K562 (cell line): ENCODE data around the gene ZNF668. TPM values are rescaled to one million over a fixed set of nuclear protein-coding genes. Genes with fewer than 3 reads are reported as not detected.

Source experiments
- ATAC-seq: fragments of 200-7000 bp; cut with Tn5 transposase; 3 replicates; pipeline ENCODE4 v1.9.1; 2020; ENCODE audit warnings: moderate library complexity
- BruUV-seq: library from RNA; stranded (reverse); fragments of 400-500 nt; replicated peaks from 2 replicates; lab custom pipeline; 2021; lab: Mats Ljungman, UMichigan
- CTCF ChIA-PET: fragments of 300-600 bp; formaldehyde crosslinking; extraction: SDS; loops from one replicate; lab custom pipeline; 2021; ENCODE audit warnings: low intra/inter-chr PET ratio; lab: Yijun Ruan, JAX
- POLR2A ChIA-PET: fragments of 300-600, 350-650 bp; sonication (Branson Sonifier 250); formaldehyde crosslinking; extraction: SDS; loops from one replicate; lab custom pipeline; 2021; ENCODE audit warnings: antibody characterized with exemption, inconsistent platforms; lab: Yijun Ruan, JAX
- DNase-seq, 4 experiments: peaks; one replicate each; pipeline versions ENCODE4 v3.0.0 to v3.0.0-alpha.2; 2011 to 2018; ENCODE audit warnings: low spot score in 3 of 4, mixed read lengths in 3 of 4; ENCODE audit errors: extremely low read depth in 1 of 4
- FAIRE-seq: peaks from 2 replicates; lab custom pipeline; 2011; peaks lifted over from hg19 to GRCh38; lab: Jason Lieb, UNC
- H2AFZ ChIP-seq: 2 replicates; pipeline ENCODE4 v1.6.0; 2011; ENCODE audit warnings: low read depth, low read length, control low read depth, inconsistent platforms
- H3K27ac ChIP-seq: fragments of 200-600 bp; 3 replicates; pipeline ENCODE4 v1.8.0; 2011; ENCODE audit warnings: low read depth, mild to moderate bottlenecking, control low read depth, inconsistent platforms, low read length, moderate library complexity, mixed read lengths; ENCODE audit errors: extremely low read depth
- H3K27me3 ChIP-seq, 2 experiments: fragments of 300-600 bp in 1 of 2; 2 replicates in 1 of 2; 3 replicates in 1 of 2; pipeline versions ENCODE4 v1.6.0 to v1.8.0; 2011; ENCODE audit warnings: inconsistent platforms in 2 of 2, low read length in 2 of 2, mild to moderate bottlenecking in 1 of 2, mixed read lengths in 1 of 2, moderate library complexity in 1 of 2; ENCODE audit not compliant: control insufficient read depth in 2 of 2, insufficient read depth in 2 of 2
- H3K36me3 ChIP-seq: fragments of 300-600 bp; 3 replicates; pipeline ENCODE4 v1.8.0; 2011; ENCODE audit warnings: mild to moderate bottlenecking, low read length, inconsistent platforms; ENCODE audit not compliant: control insufficient read depth, insufficient read depth
- H3K4me1 ChIP-seq, 2 experiments: fragments of 200-600 bp in 1 of 2; replicated peaks in 1 of 2; 2 replicates in 1 of 2; 3 replicates in 1 of 2; pipeline versions ENCODE4 v1.5.1 to v1.8.0; 2011; ENCODE audit warnings: inconsistent platforms in 2 of 2, low read length in 2 of 2, mild to moderate bottlenecking in 1 of 2, mixed read lengths in 1 of 2, moderate library complexity in 1 of 2; ENCODE audit not compliant: control insufficient read depth in 2 of 2, insufficient read depth in 2 of 2
- H3K4me2 ChIP-seq: 2 replicates; pipeline ENCODE4 v1.6.1; 2011; ENCODE audit warnings: low read length, control low read depth, inconsistent platforms, mixed read lengths; ENCODE audit not compliant: insufficient read depth
- H3K4me3 ChIP-seq: fragments of 200-600 bp; sonication (generic), shearing (Covaris generic); 2 replicates; pipeline ENCODE4 v1.5.1; 2016; ENCODE audit warnings: control low read depth, inconsistent platforms
- H3K79me2 ChIP-seq: fragments of 200-600 bp; 3 replicates; pipeline ENCODE4 v1.8.0; 2011; ENCODE audit warnings: low read length, inconsistent platforms; ENCODE audit not compliant: control insufficient read depth, insufficient read depth
- H3K9ac ChIP-seq, 2 experiments: 2 replicates each; pipeline versions ENCODE4 v1.6.0 to v1.6.1; 2011; ENCODE audit warnings: low read depth in 2 of 2, low read length in 2 of 2, control low read depth in 1 of 2, inconsistent platforms in 1 of 2, mild to moderate bottlenecking in 1 of 2, mixed read lengths in 1 of 2; ENCODE audit not compliant: insufficient read depth in 1 of 2
- H3K9me1 ChIP-seq: one replicate; pipeline ENCODE4 v1.6.0; 2011; ENCODE audit warnings: inconsistent platforms, mild to moderate bottlenecking, low read length, moderate library complexity; ENCODE audit not compliant: control insufficient read depth, insufficient read depth
- H3K9me3 ChIP-seq: replicated peaks from 2 replicates; pipeline ENCODE4 v1.5.1; 2011; ENCODE audit warnings: low read depth, low read length, inconsistent platforms; ENCODE audit not compliant: control insufficient read depth, insufficient read depth
- H4K20me1 ChIP-seq: replicated peaks from 2 replicates; pipeline ENCODE4 v1.6.1; 2011; ENCODE audit warnings: low read length, inconsistent platforms, mixed read lengths; ENCODE audit not compliant: control insufficient read depth, insufficient read depth
- ARNT ChIP-seq, 2 experiments: fragments of 450-650 bp; IDR thresholded peaks; 2 replicates each; pipeline ENCODE4 v1.6.1; 2016; ENCODE audit warnings: mild to moderate bottlenecking in 1 of 2
- MCM2 ChIP-seq: fragments of 450-650 bp; IDR thresholded peaks from 2 replicates; pipeline ENCODE4 v1.6.1; 2017; ENCODE audit warnings: low read depth, mild to moderate bottlenecking
- NFIX ChIP-seq: fragments of 250-450 bp; sonication (Bioruptor Pico); IDR thresholded peaks from 2 replicates; pipeline ENCODE4 v1.4.0; 2020; ENCODE audit warnings: low read depth, mild to moderate bottlenecking, moderate library complexity
- TAL1 ChIP-seq: fragments of 450-650 bp; IDR thresholded peaks from 2 replicates; pipeline ENCODE4 v1.6.1; 2016; ENCODE audit warnings: mild to moderate bottlenecking
- TEAD4 ChIP-seq, 2 experiments: sonication (generic) in 1 of 2; formaldehyde crosslinking in 1 of 2; IDR thresholded peaks; 2 replicates each; pipeline versions ENCODE4 v1.6.1 to v1.8.0; 2012 to 2022; ENCODE audit warnings: borderline replicate concordance in 1 of 2, inconsistent platforms in 1 of 2, low read length in 1 of 2, mild to moderate bottlenecking in 1 of 2, missing genetic modification reagents in 1 of 2
- XRCC5 ChIP-seq: fragments of 200-400 bp; formaldehyde crosslinking; IDR thresholded peaks from 2 replicates; pipeline ENCODE4 v1.6.1; 2017; ENCODE audit warnings: low read depth, mild to moderate bottlenecking, low read length
- ZNF274 ChIP-seq: IDR thresholded peaks from 2 replicates; pipeline ENCODE4 v1.6.1; 2011; ENCODE audit warnings: low read depth, mild to moderate bottlenecking, low read length, moderate library complexity, borderline replicate concordance
- ZNF699 ChIP-seq: fragments of 250-450 bp; sonication (Bioruptor Pico); IDR thresholded peaks from 2 replicates; pipeline ENCODE4 v1.8.0; 2021; ENCODE audit warnings: mild to moderate bottlenecking, moderate library complexity; ENCODE audit not compliant: insufficient replicate concordance
- ZNF764 ChIP-seq: fragments of 250-450 bp; sonication (Bioruptor Pico); IDR thresholded peaks from 2 replicates; pipeline ENCODE4 v1.4.0; 2020; ENCODE audit warnings: low read depth, mild to moderate bottlenecking, moderate library complexity
- WGBS: fragments of 100-300 bp; shearing (Covaris generic); methylation state at CpG from one replicate; pipeline ENCODE4 v1.1.6; 2016; ENCODE audit warnings: low coverage, mixed read lengths; ENCODE audit not compliant: insufficient coverage; ENCODE audit errors: missing lambda C conversion rate; 5-methylcytosine and 5-hydroxymethylcytosine counted together
- in situ Hi-C: fragments of 300-500 bp; cut with MboI; formaldehyde crosslinking; loops from 4 replicates; pipeline ENCODE4 v1.15.0; 2018; ENCODE audit warnings: inconsistent platforms, mixed read lengths
- intact Hi-C: fragments of 100-400 bp; cut with micrococcal nuclease; formaldehyde crosslinking; loops from 2 replicates; pipeline ENCODE4 v1.14.2; 2022
- polyA plus RNA-seq, 8 experiments: library from polyadenylated mRNA; depleted of rRNA in 4 of 8; stranded (reverse) in 5 of 8; unstranded in 3 of 8; fragments of >200 nt; fragmentation: Nextera tagmentation in 2 of 8; fragmentation: Illumina TruSeq in 1 of 8; extraction: Ambion mirVana in 2 of 8; extraction: Trizol in 1 of 8; gene quantifications; 2 replicates each; pipeline versions ENCODE4 v1.2.1 to v1.2.3, GENCODE V29; 2011 to 2014; ENCODE audit warnings: inconsistent platforms in 1 of 8, missing spikeins in 1 of 8
- total RNA-seq, 7 experiments: library from RNA; depleted of rRNA in 6 of 7; stranded (reverse); fragments of >200 nt in 6 of 7; fragmentation: Illumina TruSeq in 2 of 7; extraction: Trizol in 2 of 7; gene quantifications; 2 replicates each; pipeline versions ENCODE4 v1.2.1 to v1.2.3, GENCODE V29; 2011 to 2021; ENCODE audit warnings: low replicate concordance in 1 of 7
- TF ChIP-seq, protein P1 (sequence below): fragments of 450-650 bp; IDR thresholded peaks from 2 replicates; pipeline ENCODE4 v1.6.1; 2018; ENCODE audit not compliant: partially characterized antibody
- TF ChIP-seq, protein P2 (sequence below): fragments of 200-800 bp; sonication (Bioruptor generic); IDR thresholded peaks from 2 replicates; pipeline ENCODE4 v1.6.1; 2017; ENCODE audit warnings: missing genetic modification characterization, missing compliant biosample characterization
- TF ChIP-seq, protein P3 (sequence below), 2 experiments: IDR thresholded peaks; 2 replicates each; pipeline ENCODE4 v1.6.1; 2011; ENCODE audit warnings: borderline replicate concordance in 1 of 2, control low read depth in 1 of 2, low read depth in 1 of 2, low read length in 1 of 2, mild to moderate bottlenecking in 1 of 2, mixed read lengths in 1 of 2, moderate library complexity in 1 of 2; ENCODE audit not compliant: insufficient read depth in 1 of 2, insufficient read length in 1 of 2, poor library complexity in 1 of 2, severe bottlenecking in 1 of 2; ENCODE audit errors: extremely low read depth in 1 of 2

ZNF668 gene
- total and polyA plus RNA-seq, 9 of the 15 experiments (the other 6 are each of a cell fraction or from before 2014, with no cell fraction given): 0.04 to 15.3 (median 3.8) TPM; not detected in 1

DNA sequence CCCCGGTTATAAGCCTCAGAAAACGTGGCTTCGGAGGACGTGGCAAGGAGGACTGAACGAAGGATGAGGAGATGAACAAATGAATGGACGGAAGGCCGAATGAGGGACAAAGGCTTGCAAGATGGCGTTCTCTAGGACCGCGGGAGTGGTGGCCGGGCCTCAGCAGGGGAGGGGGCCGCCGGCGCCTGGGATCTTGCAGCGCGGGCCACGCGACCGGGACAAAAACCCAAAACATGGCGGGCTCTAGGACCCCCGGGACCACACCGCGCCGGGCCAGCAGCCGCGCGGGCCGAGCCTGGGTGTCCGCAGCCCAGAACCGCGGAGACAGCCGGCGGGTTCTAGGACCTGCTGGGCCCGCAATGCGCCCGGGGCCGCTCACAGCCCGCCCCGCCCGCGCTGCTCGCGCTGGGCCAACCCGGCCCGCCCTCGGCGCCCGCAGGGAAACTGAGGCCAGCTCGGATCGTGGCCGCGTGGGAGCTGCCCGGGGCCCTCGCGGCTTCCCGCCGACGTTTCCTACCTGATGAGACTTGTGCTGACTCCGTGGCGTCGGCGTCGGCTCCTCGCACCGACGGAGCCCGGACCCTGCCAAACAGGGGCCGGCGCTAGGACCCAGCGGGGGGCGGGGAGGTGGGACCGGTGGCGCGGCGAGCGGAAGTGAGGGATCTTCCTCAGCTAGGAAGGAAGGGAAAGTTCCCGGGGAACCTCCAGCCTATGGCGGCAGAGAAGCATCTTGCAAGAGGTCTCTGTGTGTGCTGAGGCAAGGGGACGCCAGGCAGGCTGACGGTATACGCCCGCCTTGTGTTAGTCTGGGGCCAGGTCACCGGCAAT is 684 bp downstream of the ZNF668 start:
- Histone ChIP-seq H3K4me1 (peaks cover 11 to 29% of the 10 kb centered on the region in 2 experiments; a peak in 4 of 5 replicates), H3K9me3 (no peaks in the 10 kb centered on the region), H3K27me3 (no peaks in the 10 kb centered on the region), H3K36me3 (peaks cover 27% of the 10 kb centered on the region), H3K9ac (peak overlapping the region; percentile 86 to 94), H3K4me3 (peak overlapping the region; percentile 79), H3K4me2 (peak overlapping the region; percentile 97), H3K79me2 (peaks cover 68% of the 10 kb centered on the region), H3K9me1 (no peaks in the 10 kb centered on the region), H3K27ac (peak overlapping the region; percentile 88), H4K20me1 (no peaks in the 10 kb centered on the region; the same call in 1 of the 2 replicates), H2AFZ (peak overlapping the region; percentile 95)
- no peak for FAIRE-seq
- intact Hi-C loops: loop anchor here (5.0 kb wide), 1 partner anchor 81 kb away; no protein-coding TSS in a partner anchor
- DNase-seq: peak; percentile 86 to 94 (median 90)
- WGBS: under 1% methylated on average over 36 of the region's 83 CpGs
- POLR2A ChIA-PET: interaction anchor here (0.6 to 3.3 kb wide), 29 partner anchors 9 to 215 kb away, joined by 3 to 32 read pairs (median 4); partner anchors contain the start of genes FUS, HSD3B7, KAT8 and PRSS53
- CTCF ChIA-PET: interaction anchor here (0.6 kb wide), 1 partner anchor 19 kb away, joined by 3 read pairs; no protein-coding TSS in a partner anchor
- ATAC-seq: peak; percentile 86
- in situ Hi-C loops: no loop called here
- no TSS peak for BruUV-seq
- TF ChIP-seq TAL1: no peak
- TF ChIP-seq, protein P1, sequence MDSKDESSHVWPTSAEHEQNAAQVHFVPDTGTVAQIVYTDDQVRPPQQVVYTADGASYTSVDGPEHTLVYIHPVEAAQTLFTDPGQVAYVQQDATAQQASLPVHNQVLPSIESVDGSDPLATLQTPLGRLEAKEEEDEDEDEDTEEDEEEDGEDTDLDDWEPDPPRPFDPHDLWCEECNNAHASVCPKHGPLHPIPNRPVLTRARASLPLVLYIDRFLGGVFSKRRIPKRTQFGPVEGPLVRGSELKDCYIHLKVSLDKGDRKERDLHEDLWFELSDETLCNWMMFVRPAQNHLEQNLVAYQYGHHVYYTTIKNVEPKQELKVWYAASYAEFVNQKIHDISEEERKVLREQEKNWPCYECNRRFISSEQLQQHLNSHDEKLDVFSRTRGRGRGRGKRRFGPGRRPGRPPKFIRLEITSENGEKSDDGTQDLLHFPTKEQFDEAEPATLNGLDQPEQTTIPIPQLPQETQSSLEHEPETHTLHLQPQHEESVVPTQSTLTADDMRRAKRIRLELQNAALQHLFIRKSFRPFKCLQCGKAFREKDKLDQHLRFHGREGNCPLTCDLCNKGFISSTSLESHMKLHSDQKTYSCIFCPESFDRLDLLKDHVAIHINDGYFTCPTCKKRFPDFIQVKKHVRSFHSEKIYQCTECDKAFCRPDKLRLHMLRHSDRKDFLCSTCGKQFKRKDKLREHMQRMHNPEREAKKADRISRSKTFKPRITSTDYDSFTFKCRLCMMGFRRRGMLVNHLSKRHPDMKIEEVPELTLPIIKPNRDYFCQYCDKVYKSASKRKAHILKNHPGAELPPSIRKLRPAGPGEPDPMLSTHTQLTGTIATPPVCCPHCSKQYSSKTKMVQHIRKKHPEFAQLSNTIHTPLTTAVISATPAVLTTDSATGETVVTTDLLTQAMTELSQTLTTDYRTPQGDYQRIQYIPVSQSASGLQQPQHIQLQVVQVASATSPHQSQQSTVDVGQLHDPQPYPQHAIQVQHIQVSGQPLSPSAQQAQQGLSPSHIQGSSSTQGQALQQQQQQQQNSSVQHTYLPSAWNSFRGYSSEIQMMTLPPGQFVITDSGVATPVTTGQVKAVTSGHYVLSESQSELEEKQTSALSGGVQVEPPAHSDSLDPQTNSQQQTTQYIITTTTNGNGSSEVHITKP: no peak
- TF ChIP-seq ARNT (IDR thresholded peaks at IDR 0.05): 0 out of 4 replicates have a peak, but pooled peaks of 1 of the 2 experiments have one; percentile 29
- TF ChIP-seq TEAD4 (IDR thresholded peaks at IDR 0.05; ENCODE audit: low read length): 0 out of 2 replicates have a peak, but pooled peaks have one; percentile 5
- TF ChIP-seq TEAD4 (CRISPR knock-in tag; IDR thresholded peaks at IDR 0.05; ENCODE audit: borderline replicate concordance): no peak
- no peak for TF ChIP-seq ZNF699 (CRISPR knock-in tag)
- TF ChIP-seq, protein P2, sequence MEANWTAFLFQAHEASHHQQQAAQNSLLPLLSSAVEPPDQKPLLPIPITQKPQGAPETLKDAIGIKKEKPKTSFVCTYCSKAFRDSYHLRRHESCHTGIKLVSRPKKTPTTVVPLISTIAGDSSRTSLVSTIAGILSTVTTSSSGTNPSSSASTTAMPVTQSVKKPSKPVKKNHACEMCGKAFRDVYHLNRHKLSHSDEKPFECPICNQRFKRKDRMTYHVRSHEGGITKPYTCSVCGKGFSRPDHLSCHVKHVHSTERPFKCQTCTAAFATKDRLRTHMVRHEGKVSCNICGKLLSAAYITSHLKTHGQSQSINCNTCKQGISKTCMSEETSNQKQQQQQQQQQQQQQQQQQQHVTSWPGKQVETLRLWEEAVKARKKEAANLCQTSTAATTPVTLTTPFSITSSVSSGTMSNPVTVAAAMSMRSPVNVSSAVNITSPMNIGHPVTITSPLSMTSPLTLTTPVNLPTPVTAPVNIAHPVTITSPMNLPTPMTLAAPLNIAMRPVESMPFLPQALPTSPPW (CRISPR knock-in tag): peak; percentile 83
- TF ChIP-seq NFIX: no peak
- no peak for TF ChIP-seq MCM2
- TF ChIP-seq ZNF274: no peak
- TF ChIP-seq, protein P3, sequence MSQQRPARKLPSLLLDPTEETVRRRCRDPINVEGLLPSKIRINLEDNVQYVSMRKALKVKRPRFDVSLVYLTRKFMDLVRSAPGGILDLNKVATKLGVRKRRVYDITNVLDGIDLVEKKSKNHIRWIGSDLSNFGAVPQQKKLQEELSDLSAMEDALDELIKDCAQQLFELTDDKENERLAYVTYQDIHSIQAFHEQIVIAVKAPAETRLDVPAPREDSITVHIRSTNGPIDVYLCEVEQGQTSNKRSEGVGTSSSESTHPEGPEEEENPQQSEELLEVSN (IDR thresholded peaks at IDR 0.05; ENCODE audit: borderline replicate concordance in 1 of 2, extremely low read depth in 1 of 2, insufficient read depth in 1 of 2, insufficient read length in 1 of 2, low read depth in 1 of 2, low read length in 1 of 2, poor library complexity in 1 of 2, severe bottlenecking in 1 of 2): peak in 1 of 2 experiments; percentile 21
- TF ChIP-seq ZNF764 (CRISPR knock-in tag): no peak
- TF ChIP-seq XRCC5: peak; percentile 42
